ENCODE measurements around the gene SNAI1. TPM values are rescaled to one million over a fixed set of nuclear protein-coding genes. Genes with fewer than 3 reads are reported as not detected.

The SNAI1 gene
- not detected in 2 replicates for total RNA-seq

DNA sequence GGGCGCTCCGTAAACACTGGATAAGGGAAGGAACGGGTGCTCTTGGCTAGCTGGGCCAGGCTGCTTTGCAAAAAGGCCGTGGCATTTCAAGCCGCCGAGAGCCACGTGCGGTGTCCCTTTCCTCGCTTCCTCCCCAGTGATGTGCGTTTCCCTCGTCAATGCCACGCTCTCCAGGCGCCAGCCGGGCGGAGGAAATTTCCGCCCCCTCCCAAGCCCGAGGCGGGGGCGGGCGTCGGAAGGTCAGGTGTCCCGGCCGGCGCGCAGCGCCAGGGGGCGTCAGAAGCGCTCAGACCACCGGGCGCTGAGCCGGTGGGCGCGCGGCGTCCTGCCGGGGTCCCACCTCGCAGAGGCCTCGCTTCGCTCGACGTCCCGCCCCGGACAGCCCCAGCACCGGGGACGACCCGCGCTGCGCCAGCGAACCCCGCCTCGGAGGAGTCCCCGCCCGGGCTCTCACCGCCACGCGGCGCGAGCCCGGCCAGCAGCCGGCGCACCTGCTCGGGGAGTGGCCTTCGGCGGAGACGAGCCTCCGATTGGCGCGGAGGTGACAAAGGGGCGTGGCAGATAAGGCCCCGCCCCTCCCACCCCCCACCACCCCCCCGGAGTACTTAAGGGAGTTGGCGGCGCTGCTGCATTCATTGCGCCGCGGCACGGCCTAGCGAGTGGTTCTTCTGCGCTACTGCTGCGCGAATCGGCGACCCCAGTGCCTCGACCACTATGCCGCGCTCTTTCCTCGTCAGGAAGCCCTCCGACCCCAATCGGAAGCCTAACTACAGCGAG lies at the start of gene SNAI1:
Gene SNAI1, plus strand, starts transcription at position 635 of the 777 bp plus-strand sequence. Its CDS starts 80 bp downstream, at position 715.

DNA sequence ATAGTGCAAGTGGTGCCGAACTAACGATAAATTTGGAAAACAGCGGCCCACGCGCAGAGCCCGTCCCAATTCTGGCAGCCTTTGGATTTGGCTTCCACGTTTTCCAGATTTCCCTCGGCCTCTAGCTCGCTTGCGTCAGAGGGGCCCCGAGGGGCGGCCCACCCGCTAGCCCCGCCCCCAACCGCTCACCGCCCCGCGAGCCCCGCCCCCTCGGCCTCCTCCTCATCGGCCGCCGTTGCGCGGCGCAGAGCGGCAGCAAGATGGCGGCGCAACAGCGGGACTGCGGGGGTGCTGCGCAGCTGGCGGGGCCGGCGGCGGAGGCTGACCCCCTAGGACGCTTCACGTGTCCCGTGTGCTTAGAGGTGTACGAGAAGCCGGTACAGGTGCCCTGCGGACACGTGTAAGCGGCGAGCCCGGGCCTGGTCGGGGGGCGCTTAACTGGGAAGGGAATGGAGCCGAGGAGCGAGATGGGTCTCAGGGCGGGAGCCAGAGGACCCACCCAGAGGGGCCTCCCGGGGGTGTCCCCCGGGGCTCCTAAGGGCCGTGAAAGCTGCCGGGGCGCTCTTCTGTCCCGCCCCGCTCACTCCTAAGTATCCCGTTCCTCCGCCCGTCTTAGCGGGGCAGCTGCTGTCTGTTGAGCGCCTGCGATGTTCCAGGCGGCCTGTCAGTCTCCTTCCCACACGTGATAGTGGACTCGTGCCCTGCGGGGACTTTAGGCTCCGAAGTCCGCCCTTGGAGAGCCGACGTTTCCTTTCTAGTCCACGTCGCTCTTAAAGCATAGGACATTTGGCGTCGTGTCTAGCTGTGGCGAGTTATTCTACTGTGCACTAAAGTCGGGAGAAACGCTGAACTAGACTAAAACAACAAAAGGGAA lies 46.4 kb upstream of the SNAI1 start, which contains the start of gene RNF114:
Gene RNF114, plus strand, starts transcription at position 245 of the 874 bp plus-strand sequence. Its CDS starts 16 bp downstream, at position 261.

Other genes with a start within 250 kb of the SNAI1 start
- 3.3 and 3.6 TPM in 2 replicates for gene SLC9A8, start 170.2 kb upstream of the SNAI1 start, total RNA-seq
- gene SPATA2, start 67.5 kb upstream of the SNAI1 start, total RNA-seq, result 3.7 and 5.0 TPM in 2 replicates
- gene RNF114, start 46.6 kb upstream of the SNAI1 start, total RNA-seq, result 115 and 123 TPM in 2 replicates
- gene UBE2V1, start 130.2 kb downstream of the SNAI1 start, total RNA-seq, result 61.0 and 96.8 TPM in 2 replicates
- gene PEDS1, start 170.7 kb downstream of the SNAI1 start, total RNA-seq, result 72.7 and 91.9 TPM in 2 replicates
- gene CEBPB, start 207.8 kb downstream of the SNAI1 start, total RNA-seq, result 67.2 and 101 TPM in 2 replicates

Measured in airway epithelial cell (primary cell).